ENCODE measurements around the gene RAB3IL1.

Gene RAB3IL1

DNA sequence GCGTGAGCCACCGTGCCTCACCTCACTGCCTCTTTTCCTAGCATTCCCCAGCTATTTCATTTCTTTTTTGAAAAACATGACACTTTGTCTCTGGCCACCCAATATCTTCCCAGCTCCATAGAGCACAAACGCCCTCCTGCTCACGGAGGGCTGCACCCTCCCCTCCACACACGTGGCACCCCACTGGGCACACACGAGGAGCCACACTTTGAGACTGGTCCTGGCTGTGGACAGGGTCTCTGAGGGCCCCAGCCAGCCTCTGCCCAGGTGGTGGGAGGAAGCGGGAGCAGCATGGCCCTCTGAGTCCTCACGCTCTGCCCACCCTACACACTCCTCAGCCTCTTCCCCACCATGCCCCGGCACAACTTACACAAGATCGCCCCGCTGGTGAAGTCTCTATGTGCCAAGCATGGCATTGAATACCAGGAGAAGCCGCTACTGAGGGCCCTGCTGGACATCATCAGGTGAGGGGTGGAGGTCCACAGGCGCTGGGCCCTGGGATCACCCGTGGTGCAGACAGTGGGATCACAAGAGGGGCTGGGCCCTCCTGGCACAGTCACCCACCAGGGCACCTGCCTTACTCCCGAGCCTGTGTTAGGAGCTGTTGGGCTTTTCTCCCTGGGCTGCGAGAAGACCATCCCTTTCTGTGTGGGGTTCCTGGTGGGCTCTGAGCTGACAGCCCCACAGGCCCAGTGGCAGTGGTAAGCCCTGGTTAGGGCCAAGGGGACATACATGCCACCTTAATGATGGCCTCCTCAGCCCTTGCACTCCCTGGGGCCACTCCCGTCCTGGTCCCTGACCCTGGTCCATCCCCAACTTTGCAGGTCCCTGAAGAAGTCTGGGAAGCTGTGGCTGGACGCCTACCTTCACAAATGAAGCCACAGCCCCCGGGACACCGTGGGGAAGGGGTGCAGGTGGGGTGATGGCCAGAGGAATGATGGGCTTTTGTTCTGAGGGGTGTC is 52.3 kb downstream of the RAB3IL1 start:
- TF ChIP-seq, protein P1, sequence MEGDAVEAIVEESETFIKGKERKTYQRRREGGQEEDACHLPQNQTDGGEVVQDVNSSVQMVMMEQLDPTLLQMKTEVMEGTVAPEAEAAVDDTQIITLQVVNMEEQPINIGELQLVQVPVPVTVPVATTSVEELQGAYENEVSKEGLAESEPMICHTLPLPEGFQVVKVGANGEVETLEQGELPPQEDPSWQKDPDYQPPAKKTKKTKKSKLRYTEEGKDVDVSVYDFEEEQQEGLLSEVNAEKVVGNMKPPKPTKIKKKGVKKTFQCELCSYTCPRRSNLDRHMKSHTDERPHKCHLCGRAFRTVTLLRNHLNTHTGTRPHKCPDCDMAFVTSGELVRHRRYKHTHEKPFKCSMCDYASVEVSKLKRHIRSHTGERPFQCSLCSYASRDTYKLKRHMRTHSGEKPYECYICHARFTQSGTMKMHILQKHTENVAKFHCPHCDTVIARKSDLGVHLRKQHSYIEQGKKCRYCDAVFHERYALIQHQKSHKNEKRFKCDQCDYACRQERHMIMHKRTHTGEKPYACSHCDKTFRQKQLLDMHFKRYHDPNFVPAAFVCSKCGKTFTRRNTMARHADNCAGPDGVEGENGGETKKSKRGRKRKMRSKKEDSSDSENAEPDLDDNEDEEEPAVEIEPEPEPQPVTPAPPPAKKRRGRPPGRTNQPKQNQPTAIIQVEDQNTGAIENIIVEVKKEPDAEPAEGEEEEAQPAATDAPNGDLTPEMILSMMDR (IDR thresholded peaks at IDR 0.05; ENCODE audit: borderline replicate concordance, control extremely low read depth, extremely low read depth, insufficient read depth, missing control alignments), result no peak
- in situ Hi-C loops (cut with MboI; ENCODE audit: low sequenced_read_pairs, unreplicated experiment), result no loop called here
- DNase-seq (ENCODE audit: low spot score), result no peak

DNA sequence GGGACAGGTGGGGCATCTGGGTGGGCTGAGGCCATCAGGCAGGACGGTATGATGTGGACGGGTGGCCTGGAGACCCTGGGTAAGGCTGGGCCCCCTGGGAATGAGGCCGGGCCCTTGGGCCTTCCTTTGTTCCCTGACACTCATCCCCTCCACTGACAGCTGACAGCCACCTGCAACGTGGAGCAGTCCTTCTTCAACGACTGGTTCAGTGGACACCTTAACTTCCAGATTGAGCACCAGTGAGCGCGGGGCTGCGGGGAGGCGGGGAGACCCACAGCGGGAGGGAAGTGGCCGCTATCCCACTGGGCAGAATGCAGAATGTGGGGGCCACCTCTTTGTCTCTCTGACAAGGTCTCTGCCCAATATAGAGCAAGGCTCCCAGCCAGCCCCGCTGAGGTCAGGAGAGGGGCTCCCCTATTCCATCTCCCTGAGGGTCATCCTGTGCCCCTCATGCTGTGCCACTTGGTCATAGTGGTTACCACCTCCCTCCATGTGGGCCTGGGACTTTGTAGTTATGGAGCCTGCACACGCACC is 53.8 kb downstream of the RAB3IL1 start:
- TF ChIP-seq, protein P1 (IDR thresholded peaks at IDR 0.05; ENCODE audit: borderline replicate concordance, control extremely low read depth, extremely low read depth, insufficient read depth, missing control alignments), result no peak
- DNase-seq (ENCODE audit: low spot score), result no peak
- in situ Hi-C loops (cut with MboI; ENCODE audit: low sequenced_read_pairs, unreplicated experiment), result no loop called here

DNA sequence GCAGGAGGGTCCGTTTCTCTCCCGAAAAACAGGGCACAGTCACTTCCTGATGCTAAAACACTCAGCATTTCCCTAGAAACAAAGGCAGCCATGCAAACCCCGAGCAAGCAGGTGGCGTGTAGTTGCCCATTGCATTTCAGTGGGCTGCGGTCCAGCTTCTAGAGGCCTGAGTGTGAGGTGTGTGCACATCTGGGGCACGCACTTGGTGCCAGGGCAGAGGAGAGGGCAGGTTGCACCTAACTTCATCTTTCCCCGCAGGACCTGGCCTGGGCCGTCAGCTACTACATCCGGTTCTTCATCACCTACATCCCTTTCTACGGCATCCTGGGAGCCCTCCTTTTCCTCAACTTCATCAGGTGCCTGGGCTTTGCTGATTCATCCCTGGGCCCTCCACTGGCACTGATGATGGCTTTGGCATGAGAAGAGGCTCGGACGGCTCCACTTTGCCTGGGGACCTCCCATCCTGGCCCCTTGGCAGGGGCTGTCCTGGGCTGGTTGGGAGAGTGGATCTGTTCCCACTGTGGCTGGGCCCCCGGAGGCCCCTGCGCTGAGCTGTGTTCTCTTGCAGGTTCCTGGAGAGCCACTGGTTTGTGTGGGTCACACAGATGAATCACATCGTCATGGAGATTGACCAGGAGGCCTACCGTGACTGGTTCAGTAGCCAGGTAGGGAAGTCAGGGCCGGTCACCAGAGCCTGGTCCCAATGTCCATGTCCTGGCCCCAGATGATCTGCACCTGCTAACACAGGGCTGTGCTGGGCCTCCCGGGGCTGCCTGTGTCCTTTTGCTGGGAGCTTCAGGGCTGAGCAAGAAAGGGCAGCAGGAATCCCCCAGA is 54.4 kb downstream of the RAB3IL1 start:
- in situ Hi-C loops (cut with MboI; ENCODE audit: low sequenced_read_pairs, unreplicated experiment), result no loop called here
- TF ChIP-seq, protein P1 (IDR thresholded peaks at IDR 0.05; ENCODE audit: borderline replicate concordance, control extremely low read depth, extremely low read depth, insufficient read depth, missing control alignments), result no peak
- DNase-seq (ENCODE audit: low spot score), result no peak

DNA sequence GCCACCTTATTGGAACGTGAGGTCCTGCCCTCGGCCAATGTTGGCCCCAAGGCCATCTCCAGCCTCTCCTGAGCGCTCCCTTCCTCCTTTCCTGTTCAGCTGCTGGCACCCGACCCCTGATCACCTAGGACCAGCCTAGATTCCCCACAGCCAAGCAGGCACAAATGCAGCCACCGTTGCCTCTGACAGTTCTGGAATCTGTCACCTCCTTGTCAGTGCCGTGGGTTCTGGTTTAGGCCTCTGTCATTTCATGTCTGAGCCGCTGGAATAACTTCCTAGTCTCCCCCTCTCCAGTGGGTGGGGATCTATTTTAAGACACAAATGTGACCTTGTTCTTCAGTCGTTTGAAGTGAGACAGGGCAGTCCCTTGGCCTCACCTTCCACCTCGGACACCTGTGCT is 55.7 kb downstream of the RAB3IL1 start:
- TF ChIP-seq, protein P1 (IDR thresholded peaks at IDR 0.05; ENCODE audit: borderline replicate concordance, control extremely low read depth, extremely low read depth, insufficient read depth, missing control alignments), result no peak
- in situ Hi-C loops (cut with MboI; ENCODE audit: low sequenced_read_pairs, unreplicated experiment), result no loop called here
- DNase-seq (ENCODE audit: low spot score), result no peak

DNA sequence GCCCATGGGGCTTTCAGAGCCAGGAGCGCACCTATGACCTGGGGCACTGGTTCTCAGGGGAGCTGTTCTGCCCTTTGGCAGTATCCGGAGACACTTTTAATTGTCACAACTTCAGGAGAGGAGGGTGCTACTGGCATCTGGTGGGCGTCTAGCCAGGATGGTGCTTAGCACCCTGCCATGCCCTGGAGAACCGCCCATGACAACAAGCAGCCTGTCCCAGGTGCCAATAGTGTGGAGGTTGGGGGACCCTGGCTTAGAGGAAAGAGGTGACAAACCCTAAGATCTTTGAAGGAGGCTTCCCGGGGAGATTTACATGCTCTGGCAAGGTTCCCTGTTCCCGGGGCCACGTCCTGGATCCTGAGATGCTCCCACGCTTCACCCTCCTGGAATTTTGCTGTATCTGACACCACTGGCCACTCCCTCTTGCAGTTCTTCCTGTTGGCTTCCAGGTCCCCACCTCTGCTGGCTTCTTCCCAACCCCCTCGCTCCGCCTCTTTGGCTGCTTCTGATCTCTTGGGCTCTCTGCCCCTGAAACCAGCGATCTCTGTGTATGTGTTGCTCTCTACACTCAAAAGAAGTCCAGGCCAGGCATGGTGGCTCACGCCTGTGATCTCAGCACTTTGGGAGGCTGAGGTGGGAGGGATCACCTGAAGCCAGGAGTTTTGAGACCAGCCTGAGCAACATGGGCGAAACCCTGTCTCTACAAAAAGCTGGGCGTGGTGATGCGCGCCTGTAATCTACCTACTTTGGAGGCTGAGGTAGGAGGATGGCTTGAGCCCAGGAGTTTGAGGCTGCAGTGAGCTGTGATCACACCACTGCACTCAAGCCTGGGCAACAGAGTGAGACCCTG is 57.1 kb downstream of the RAB3IL1 start:
- in situ Hi-C loops (cut with MboI; ENCODE audit: low sequenced_read_pairs, unreplicated experiment), result no loop called here
- TF ChIP-seq, protein P1 (IDR thresholded peaks at IDR 0.05; ENCODE audit: borderline replicate concordance, control extremely low read depth, extremely low read depth, insufficient read depth, missing control alignments), result no peak
- DNase-seq (ENCODE audit: low spot score), result no peak
